ENCODE results near the gene ADAM11.

DNA sequence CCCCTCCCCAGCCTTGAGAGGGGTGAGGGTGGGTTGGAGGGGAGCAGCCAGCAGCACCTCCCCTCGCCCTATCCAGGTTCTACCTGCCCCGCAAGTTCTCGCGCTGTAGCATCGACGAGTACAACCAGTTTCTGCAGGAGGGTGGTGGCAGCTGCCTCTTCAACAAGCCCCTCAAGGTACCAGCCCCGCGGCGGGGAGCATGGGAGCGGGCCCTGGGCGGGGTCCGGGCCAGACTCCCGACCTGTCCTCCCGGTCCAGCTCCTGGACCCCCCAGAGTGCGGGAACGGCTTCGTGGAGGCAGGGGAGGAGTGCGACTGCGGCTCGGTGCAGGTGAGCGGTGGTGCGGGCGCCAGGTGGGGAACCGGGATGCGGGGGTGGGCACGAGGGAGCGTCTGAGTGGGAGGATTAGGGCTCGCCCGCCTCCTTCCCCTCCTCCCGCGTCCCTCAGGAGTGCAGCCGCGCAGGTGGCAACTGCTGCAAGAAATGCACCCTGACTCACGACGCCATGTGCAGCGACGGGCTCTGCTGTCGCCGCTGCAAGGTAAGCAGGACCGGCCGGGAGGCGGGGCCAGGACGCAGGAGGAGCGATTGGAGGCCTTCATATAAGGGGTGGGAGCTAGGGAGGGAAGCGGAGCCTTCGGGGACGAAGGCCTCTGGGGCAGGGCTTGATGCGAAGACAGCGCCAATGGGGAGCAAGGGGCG lies 16.5 kb downstream of the ADAM11 start:
- TF ChIP-seq, protein P1, sequence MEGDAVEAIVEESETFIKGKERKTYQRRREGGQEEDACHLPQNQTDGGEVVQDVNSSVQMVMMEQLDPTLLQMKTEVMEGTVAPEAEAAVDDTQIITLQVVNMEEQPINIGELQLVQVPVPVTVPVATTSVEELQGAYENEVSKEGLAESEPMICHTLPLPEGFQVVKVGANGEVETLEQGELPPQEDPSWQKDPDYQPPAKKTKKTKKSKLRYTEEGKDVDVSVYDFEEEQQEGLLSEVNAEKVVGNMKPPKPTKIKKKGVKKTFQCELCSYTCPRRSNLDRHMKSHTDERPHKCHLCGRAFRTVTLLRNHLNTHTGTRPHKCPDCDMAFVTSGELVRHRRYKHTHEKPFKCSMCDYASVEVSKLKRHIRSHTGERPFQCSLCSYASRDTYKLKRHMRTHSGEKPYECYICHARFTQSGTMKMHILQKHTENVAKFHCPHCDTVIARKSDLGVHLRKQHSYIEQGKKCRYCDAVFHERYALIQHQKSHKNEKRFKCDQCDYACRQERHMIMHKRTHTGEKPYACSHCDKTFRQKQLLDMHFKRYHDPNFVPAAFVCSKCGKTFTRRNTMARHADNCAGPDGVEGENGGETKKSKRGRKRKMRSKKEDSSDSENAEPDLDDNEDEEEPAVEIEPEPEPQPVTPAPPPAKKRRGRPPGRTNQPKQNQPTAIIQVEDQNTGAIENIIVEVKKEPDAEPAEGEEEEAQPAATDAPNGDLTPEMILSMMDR (IDR thresholded peaks at IDR 0.05), result peak in 1 of 3 experiments; percentile 21
- peak in 1 of 2 donors; percentile 28 for TF ChIP-seq POLR2AphosphoS5 (IDR thresholded peaks at IDR 0.05)
- no peak for TF ChIP-seq POLR2A (IDR thresholded peaks at IDR 0.05; ENCODE audit: low read depth)
- no peak for TF ChIP-seq EP300 (IDR thresholded peaks at IDR 0.05)

Data from esophagus muscularis mucosa (tissue), 4 donors.